ENCODE measurements around the gene RPS23. TPM values are rescaled to one million over a fixed set of nuclear protein-coding genes. Genes with fewer than 3 reads are reported as not detected.

The RPS23 gene
- total and polyA plus RNA-seq, 2 of the 8 experiments (the other 6 are each of a cell fraction or from before 2014, with no cell fraction given) = 2,559 to 4,867 TPM

DNA sequence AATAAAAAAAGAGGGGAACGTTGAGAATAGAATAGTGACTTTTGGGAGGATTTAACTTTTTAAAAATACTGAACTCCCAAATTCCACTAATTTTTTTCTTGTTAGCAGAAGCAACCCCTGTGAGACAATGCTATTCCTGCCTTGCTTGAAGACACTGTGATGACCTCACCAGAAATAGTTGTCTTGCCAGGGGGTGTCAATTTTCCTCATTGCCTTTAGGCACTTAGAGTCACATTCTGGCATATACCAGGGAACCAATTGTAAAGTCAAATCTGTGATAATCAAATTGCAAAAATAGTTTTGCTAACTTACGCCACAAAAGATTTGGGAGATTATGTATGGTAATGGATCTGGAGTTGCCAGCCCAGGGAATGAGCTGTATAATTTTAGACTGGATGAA is 42.8 kb upstream of the RPS23 start:
- no peak overlapping the region for H3K4me3 ChIP-seq (ENCODE audit: extremely low read depth in 1 of 4, insufficient read depth in 2 of 4, low read depth in 3 of 4, low read length in 4 of 4)
- H3K27ac ChIP-seq (ENCODE audit: low read depth, low read length) = no peak overlapping the region
- H3K9ac ChIP-seq (replicated peaks in 1 of 4; ENCODE audit: extremely low read depth in 1 of 4, low read depth in 3 of 4, low read length in 3 of 4) = no peak overlapping the region
- H4K5ac ChIP-seq (ENCODE audit: insufficient read length, low read depth, low read length) = no peak overlapping the region
- H3K79me2 ChIP-seq (ENCODE audit: control insufficient read depth in 1 of 2, insufficient read depth in 2 of 2, low read length in 2 of 2) = no peaks in the 10 kb centered on the region
- no peak overlapping the region for H2AFZ ChIP-seq (ENCODE audit: low read length)
- H4K91ac ChIP-seq (replicated peaks; ENCODE audit: insufficient read length, low read length) = no peak overlapping the region
- DNase-seq (ENCODE audit: low read depth in 1 of 2, low spot score in 2 of 2) (no peak), FAIRE-seq (no peak)
- no peak overlapping the region for H3K14ac ChIP-seq (ENCODE audit: insufficient read length)
- no peaks in the 10 kb centered on the region for H3K79me1 ChIP-seq (ENCODE audit: low read depth, low read length)
- ChIA-PET POLR2A (ENCODE audit: partially characterized antibody) (no interaction called here), CTCF (ENCODE audit: partially characterized antibody) (interaction anchor here (4.2 kb wide), 1 partner anchor 9 kb away, joined by 16 read pairs; no protein-coding TSS in a partner anchor)
- no peak overlapping the region for H3K4ac ChIP-seq (replicated peaks; ENCODE audit: insufficient read length, low read depth, low read length)
- no peak overlapping the region for H3K56ac ChIP-seq (replicated peaks; ENCODE audit: insufficient read length, low read depth, low read length)
- H2BK15ac ChIP-seq (ENCODE audit: low read length) = no peak overlapping the region
- no peaks in the 10 kb centered on the region for H3K9me3 ChIP-seq (ENCODE audit: insufficient read depth in 2 of 2, low read depth in 1 of 2, low read length in 1 of 2)
- H3K4me1 ChIP-seq (replicated peaks in 1 of 4; ENCODE audit: control insufficient read depth in 3 of 4, insufficient read depth in 4 of 4, low read length in 3 of 4) = no peaks in the 10 kb centered on the region
- WGBS, 2 experiments (ENCODE audit: extremely low coverage in 1 of 2, insufficient coverage in 1 of 2, insufficient read length in 1 of 2, insufficient replicate concordance in 2 of 2, low coverage in 1 of 2, low lambda C conversion rate in 2 of 2, missing lambda C conversion rate in 1 of 2) = 88 to 100% methylated on average over 1 to 2 of the region's 2 CpGs
- H2BK120ac ChIP-seq (replicated peaks; ENCODE audit: low read depth, low read length) = no peak overlapping the region
- H3K27me3 ChIP-seq (replicated peaks in 1 of 4; ENCODE audit: control insufficient read depth in 3 of 4, extremely low read depth in 1 of 4, insufficient read depth in 3 of 4, low read length in 3 of 4) = no peaks in the 10 kb centered on the region
- no peak overlapping the region for H2BK12ac ChIP-seq (ENCODE audit: low read depth, low read length)
- no peak overlapping the region for H2AK5ac ChIP-seq (ENCODE audit: low read depth, low read length)
- no peak overlapping the region for H2BK5ac ChIP-seq (ENCODE audit: low read depth, low read length)
- H3K23ac ChIP-seq (ENCODE audit: insufficient read length) = no peak overlapping the region
- no peaks in the 10 kb centered on the region for H4K20me1 ChIP-seq (replicated peaks in 1 of 2; ENCODE audit: control insufficient read depth in 1 of 2, insufficient read depth in 2 of 2, low read length in 2 of 2)
- H3K23me2 ChIP-seq (ENCODE audit: low read depth, low read length) = no peaks in the 10 kb centered on the region
- no peak overlapping the region for H3K4me2 ChIP-seq (ENCODE audit: insufficient read depth in 1 of 2, low read depth in 2 of 2, low read length in 2 of 2)
- H3K36me3 ChIP-seq (ENCODE audit: control insufficient read depth in 2 of 4, insufficient read depth in 4 of 4, low read length in 3 of 4) = no peaks in the 10 kb centered on the region
- no peak overlapping the region for H3K18ac ChIP-seq (ENCODE audit: extremely low read depth, low read length)
- H2BK20ac ChIP-seq (ENCODE audit: low read length) = no peak overlapping the region
- H4K8ac ChIP-seq (ENCODE audit: extremely low read depth, insufficient read depth, low read length) = no peak overlapping the region
- TF ChIP-seq KDM5A (IDR thresholded peaks at IDR 0.05; ENCODE audit: low read length) (no peak), SUZ12 (IDR thresholded peaks at IDR 0.05; ENCODE audit: low read length) (no peak), TAF7 (optimal IDR thresholded peaks at IDR 0.05; ENCODE audit: borderline replicate concordance, low read depth, low read length) (no peak), MAX (IDR thresholded peaks at IDR 0.05) (no peak), SIRT6 (IDR thresholded peaks at IDR 0.05; ENCODE audit: low read length) (no peak), POU5F1 (IDR thresholded peaks at IDR 0.05; ENCODE audit: low read depth, low read length) (no peak), PHF8 (conservative IDR thresholded peaks at IDR 0.05; ENCODE audit: low read depth, low read length) (no peak), ASH2L (IDR thresholded peaks at IDR 0.05; ENCODE audit: low read length) (no peak), CREB1 (IDR thresholded peaks at IDR 0.05) (no peak), SP2 (IDR thresholded peaks at IDR 0.05; ENCODE audit: low read length) (no peak), RNF2 (IDR thresholded peaks at IDR 0.05; ENCODE audit: borderline replicate concordance, low read depth, low read length, missing control alignments, poor library complexity, severe bottlenecking) (no peak), KDM4A (IDR thresholded peaks at IDR 0.05; ENCODE audit: low read depth, low read length, severe bottlenecking) (no peak)
- TF ChIP-seq, protein P1, sequence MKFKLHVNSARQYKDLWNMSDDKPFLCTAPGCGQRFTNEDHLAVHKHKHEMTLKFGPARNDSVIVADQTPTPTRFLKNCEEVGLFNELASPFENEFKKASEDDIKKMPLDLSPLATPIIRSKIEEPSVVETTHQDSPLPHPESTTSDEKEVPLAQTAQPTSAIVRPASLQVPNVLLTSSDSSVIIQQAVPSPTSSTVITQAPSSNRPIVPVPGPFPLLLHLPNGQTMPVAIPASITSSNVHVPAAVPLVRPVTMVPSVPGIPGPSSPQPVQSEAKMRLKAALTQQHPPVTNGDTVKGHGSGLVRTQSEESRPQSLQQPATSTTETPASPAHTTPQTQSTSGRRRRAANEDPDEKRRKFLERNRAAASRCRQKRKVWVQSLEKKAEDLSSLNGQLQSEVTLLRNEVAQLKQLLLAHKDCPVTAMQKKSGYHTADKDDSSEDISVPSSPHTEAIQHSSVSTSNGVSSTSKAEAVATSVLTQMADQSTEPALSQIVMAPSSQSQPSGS (IDR thresholded peaks at IDR 0.05; ENCODE audit: low read length) = no peak
